PC-3 (cell line): ENCODE results near the gene PTDSS2.

Experiments
- EZH2 ChIP-seq: fragments of 300-600 bp; sonication (generic); IDR thresholded peaks from one replicate; pipeline ENCODE4 v1.6.1; 2017; ENCODE audit warnings: antibody characterized with exemption, mild to moderate bottlenecking, low read length; ENCODE audit not compliant: unreplicated experiment
- EZH2phosphoT487 ChIP-seq: fragments of 300-600 bp; sonication (generic); IDR thresholded peaks from 2 replicates; pipeline ENCODE4 v1.6.1; 2018; ENCODE audit warnings: mild to moderate bottlenecking, antibody characterized with exemption, low read length, borderline replicate concordance
- TF ChIP-seq, protein P1 (sequence below): fragments of 300-600 bp; sonication (generic); conservative IDR thresholded peaks from 2 replicates; pipeline ENCODE4 v1.5.1; 2017; ENCODE audit warnings: antibody characterized with exemption, low read depth, mild to moderate bottlenecking, low read length

DNA sequence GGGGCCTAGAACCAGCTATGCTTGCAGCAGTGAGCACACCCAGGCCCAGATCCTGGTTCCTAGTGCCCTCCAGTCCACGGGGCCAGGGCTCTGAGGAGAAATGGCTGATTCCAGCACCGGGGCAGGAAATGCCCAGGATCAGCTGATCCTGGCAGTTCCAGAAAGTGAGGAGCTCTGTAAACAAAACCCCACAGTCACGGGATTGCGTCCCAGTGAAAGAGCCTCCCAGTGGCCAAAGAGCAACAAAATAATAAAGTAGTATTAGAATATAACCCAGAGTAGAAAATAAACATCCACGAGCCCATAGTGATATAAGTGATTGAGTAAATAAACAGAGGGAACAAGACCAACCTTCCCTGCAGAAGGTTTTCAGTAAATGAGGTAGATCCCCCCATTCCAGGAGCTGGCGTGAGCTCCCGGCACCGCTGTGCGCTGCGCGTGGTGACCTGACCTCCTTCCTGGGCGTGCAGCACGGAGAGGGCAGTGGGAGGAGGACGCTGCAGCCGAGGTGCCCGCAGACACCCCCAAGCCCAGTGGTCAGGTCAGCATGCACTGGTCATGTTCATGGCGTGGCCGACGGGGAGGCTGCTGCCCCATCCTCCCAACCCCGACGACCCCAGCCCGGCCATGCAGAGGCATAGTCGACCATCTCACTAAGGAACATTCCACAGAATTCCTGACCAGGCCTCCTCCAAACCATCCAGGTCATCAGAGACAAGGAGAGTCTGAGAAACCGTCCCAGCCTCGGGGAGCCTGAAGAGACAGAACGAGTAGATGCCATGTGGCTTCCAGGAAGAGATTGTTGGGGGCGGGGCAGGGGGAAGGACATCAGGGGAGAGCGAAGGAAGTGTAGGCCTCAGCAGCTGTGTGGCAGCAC is 19.8 kb downstream of the PTDSS2 start:
- TF ChIP-seq, protein P1, sequence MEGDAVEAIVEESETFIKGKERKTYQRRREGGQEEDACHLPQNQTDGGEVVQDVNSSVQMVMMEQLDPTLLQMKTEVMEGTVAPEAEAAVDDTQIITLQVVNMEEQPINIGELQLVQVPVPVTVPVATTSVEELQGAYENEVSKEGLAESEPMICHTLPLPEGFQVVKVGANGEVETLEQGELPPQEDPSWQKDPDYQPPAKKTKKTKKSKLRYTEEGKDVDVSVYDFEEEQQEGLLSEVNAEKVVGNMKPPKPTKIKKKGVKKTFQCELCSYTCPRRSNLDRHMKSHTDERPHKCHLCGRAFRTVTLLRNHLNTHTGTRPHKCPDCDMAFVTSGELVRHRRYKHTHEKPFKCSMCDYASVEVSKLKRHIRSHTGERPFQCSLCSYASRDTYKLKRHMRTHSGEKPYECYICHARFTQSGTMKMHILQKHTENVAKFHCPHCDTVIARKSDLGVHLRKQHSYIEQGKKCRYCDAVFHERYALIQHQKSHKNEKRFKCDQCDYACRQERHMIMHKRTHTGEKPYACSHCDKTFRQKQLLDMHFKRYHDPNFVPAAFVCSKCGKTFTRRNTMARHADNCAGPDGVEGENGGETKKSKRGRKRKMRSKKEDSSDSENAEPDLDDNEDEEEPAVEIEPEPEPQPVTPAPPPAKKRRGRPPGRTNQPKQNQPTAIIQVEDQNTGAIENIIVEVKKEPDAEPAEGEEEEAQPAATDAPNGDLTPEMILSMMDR, result 0 out of 2 replicates have a peak, but pooled peaks have one; percentile 20
- no peak for TF ChIP-seq EZH2
- no peak for TF ChIP-seq EZH2phosphoT487
